OCI-LY7 (cell line): ENCODE data around the gene TMEM97.

Source experiments
- CTCF ChIP-seq: fragments of 200-600 bp; sonication (generic); conservative IDR thresholded peaks from 2 replicates; pipeline ENCODE4 v1.5.1; 2014; ENCODE audit warnings: mild to moderate bottlenecking, antibody characterized with exemption, low read length, moderate library complexity, mixed read lengths
- EZH2phosphoT487 ChIP-seq: fragments of 200-600 bp; sonication (generic); IDR thresholded peaks from 2 replicates; pipeline ENCODE4 v1.6.1; 2018; ENCODE audit warnings: low read depth, borderline replicate concordance, mild to moderate bottlenecking, mixed run types, antibody characterized with exemption, low read length, moderate library complexity, mixed read lengths

- TF ChIP-seq CTCF: no peak
- TF ChIP-seq EZH2phosphoT487: no peak
These were observed 5.8 kb downstream of the TMEM97 start for GRCh38 chr17:28324781-28325180.
